Measurements from ENCODE around the gene ISLR.

The ISLR gene

DNA sequence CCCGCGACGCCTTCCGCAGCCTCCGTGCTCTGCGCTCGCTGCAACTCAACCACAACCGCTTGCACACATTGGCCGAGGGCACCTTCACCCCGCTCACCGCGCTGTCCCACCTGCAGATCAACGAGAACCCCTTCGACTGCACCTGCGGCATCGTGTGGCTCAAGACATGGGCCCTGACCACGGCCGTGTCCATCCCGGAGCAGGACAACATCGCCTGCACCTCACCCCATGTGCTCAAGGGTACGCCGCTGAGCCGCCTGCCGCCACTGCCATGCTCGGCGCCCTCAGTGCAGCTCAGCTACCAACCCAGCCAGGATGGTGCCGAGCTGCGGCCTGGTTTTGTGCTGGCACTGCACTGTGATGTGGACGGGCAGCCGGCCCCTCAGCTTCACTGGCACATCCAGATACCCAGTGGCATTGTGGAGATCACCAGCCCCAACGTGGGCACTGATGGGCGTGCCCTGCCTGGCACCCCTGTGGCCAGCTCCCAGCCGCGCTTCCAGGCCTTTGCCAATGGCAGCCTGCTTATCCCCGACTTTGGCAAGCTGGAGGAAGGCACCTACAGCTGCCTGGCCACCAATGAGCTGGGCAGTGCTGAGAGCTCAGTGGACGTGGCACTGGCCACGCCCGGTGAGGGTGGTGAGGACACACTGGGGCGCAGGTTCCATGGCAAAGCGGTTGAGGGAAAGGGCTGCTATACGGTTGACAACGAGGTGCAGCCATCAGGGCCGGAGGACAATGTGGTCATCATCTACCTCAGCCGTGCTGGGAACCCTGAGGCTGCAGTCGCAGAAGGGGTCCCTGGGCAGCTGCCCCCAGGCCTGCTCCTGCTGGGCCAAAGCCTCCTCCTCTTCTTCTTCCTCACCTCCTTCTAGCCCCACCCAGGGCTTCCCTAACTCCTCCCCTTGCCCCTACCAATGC lies 2.0 kb downstream of the ISLR start:
- Histone ChIP-seq H3K36me3 (ENCODE audit: insufficient read depth, low read length) (no peaks in the 10 kb centered on the region), H2AFZ (ENCODE audit: low read length) (no peak overlapping the region), H3K4me1 (ENCODE audit: insufficient read depth, low read length, severe bottlenecking) (no peaks in the 10 kb centered on the region), H3K9ac (ENCODE audit: low read length) (no peak overlapping the region), H3K79me2 (ENCODE audit: insufficient read depth, low read length) (no peaks in the 10 kb centered on the region), H3K27me3 (ENCODE audit: insufficient read depth, low read length) (0 out of 2 replicates have a peak, but pooled peaks cover 5% of the 10 kb centered on the region), H3K9me2 (ENCODE audit: low read depth, low read length) (no peaks in the 10 kb centered on the region), H3K9me3 (ENCODE audit: low read length) (no peaks in the 10 kb centered on the region), H3K4me2 (ENCODE audit: low read length) (no peak overlapping the region), H3K4me3 (ENCODE audit: low read depth, low read length, poor library complexity, severe bottlenecking) (no peak overlapping the region), H3K27ac (ENCODE audit: low read depth, low read length, poor library complexity, severe bottlenecking) (no peak overlapping the region), H3F3A (ENCODE audit: insufficient read depth, low read length) (no peaks in the 10 kb centered on the region), H4K20me1 (ENCODE audit: insufficient read depth, low read length) (no peaks in the 10 kb centered on the region)
- no peak for TF ChIP-seq EZH2 (IDR thresholded peaks at IDR 0.05; ENCODE audit: borderline replicate concordance, low read length)
- TF ChIP-seq, protein P1, sequence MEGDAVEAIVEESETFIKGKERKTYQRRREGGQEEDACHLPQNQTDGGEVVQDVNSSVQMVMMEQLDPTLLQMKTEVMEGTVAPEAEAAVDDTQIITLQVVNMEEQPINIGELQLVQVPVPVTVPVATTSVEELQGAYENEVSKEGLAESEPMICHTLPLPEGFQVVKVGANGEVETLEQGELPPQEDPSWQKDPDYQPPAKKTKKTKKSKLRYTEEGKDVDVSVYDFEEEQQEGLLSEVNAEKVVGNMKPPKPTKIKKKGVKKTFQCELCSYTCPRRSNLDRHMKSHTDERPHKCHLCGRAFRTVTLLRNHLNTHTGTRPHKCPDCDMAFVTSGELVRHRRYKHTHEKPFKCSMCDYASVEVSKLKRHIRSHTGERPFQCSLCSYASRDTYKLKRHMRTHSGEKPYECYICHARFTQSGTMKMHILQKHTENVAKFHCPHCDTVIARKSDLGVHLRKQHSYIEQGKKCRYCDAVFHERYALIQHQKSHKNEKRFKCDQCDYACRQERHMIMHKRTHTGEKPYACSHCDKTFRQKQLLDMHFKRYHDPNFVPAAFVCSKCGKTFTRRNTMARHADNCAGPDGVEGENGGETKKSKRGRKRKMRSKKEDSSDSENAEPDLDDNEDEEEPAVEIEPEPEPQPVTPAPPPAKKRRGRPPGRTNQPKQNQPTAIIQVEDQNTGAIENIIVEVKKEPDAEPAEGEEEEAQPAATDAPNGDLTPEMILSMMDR (IDR thresholded peaks at IDR 0.05; ENCODE audit: low read length), result no peak

DNA sequence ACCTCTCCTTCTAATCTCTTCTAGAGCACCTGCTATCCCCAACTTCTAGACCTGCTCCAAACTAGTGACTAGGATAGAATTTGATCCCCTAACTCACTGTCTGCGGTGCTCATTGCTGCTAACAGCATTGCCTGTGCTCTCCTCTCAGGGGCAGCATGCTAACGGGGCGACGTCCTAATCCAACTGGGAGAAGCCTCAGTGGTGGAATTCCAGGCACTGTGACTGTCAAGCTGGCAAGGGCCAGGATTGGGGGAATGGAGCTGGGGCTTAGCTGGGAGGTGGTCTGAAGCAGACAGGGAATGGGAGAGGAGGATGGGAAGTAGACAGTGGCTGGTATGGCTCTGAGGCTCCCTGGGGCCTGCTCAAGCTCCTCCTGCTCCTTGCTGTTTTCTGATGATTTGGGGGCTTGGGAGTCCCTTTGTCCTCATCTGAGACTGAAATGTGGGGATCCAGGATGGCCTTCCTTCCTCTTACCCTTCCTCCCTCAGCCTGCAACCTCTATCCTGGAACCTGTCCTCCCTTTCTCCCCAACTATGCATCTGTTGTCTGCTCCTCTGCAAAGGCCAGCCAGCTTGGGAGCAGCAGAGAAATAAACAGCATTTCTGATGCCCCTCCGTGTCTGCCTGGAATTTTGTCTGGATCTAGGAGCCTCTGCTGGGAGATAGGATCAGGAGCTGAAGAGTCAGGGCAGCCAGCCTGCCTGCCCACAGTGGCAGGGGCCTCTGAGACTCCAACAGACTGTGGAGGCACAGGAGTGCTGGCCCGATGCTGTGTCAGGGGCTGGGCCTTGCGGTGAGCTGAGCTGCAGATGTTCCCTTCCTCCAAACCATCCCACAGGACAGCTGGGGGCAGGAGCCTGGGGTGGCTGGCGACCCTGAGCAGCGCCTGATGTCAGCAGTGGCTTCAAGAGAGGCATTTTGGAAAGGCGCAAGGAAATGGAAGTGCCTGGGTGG lies 3.0 kb downstream of the ISLR start:
- H3K27me3 ChIP-seq (ENCODE audit: insufficient read depth, low read length), result 0 out of 2 replicates have a peak, but pooled peaks cover 5% of the 10 kb centered on the region
- H3K4me2 ChIP-seq (ENCODE audit: low read length), result no peak overlapping the region
- TF ChIP-seq EZH2 (IDR thresholded peaks at IDR 0.05; ENCODE audit: borderline replicate concordance, low read length), result no peak
- TF ChIP-seq, protein P1 (IDR thresholded peaks at IDR 0.05; ENCODE audit: low read length), result no peak
- H3K79me2 ChIP-seq (ENCODE audit: insufficient read depth, low read length), result no peaks in the 10 kb centered on the region
- H3K4me3 ChIP-seq (ENCODE audit: low read depth, low read length, poor library complexity, severe bottlenecking), result no peak overlapping the region
- no peaks in the 10 kb centered on the region for H3K4me1 ChIP-seq (ENCODE audit: insufficient read depth, low read length, severe bottlenecking)
- no peaks in the 10 kb centered on the region for H3K9me2 ChIP-seq (ENCODE audit: low read depth, low read length)
- H3K27ac ChIP-seq (ENCODE audit: low read depth, low read length, poor library complexity, severe bottlenecking), result no peak overlapping the region
- no peaks in the 10 kb centered on the region for H3K9me3 ChIP-seq (ENCODE audit: low read length)
- H3F3A ChIP-seq (ENCODE audit: insufficient read depth, low read length), result no peaks in the 10 kb centered on the region
- no peak overlapping the region for H3K9ac ChIP-seq (ENCODE audit: low read length)
- no peaks in the 10 kb centered on the region for H4K20me1 ChIP-seq (ENCODE audit: insufficient read depth, low read length)
- no peaks in the 10 kb centered on the region for H3K36me3 ChIP-seq (ENCODE audit: insufficient read depth, low read length)
- H2AFZ ChIP-seq (ENCODE audit: low read length), result no peak overlapping the region

DNA sequence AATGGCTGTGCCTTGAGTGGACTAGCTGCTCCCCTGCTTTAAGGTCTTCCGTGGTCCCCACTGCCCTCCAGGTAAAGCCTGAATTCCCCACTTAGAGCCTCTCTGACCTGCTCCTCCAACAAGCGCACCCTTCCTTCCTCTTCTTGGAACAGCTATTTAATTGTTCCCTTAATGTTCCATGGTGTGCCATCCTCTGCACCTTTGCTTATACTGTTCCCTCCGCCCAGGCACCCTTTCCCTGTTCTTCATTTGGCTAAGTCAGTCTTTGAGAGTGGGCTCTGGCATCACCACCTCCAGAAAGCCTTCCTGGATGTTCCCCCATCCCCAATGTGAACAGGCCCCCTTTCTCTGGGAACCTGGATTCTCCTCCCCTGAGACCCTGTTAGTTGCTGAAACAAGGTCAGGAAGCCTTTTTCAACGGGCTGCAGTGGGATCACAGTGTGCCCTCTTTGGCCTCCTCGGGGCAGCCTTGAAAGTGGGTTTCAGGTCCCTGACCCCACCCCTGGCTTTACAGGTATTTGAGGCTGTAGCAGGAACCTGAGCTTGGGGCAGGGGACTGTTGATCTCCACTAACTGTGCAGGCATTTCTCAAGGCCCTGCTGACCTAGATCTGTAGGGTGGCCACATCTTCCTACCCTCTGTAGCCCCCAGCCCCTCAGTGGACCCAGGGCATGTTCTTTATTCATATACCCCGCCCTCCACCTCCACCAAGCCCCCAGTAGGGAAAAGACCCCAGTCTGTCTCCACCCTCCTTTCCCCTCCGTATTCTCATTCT lies 5.0 kb downstream of the ISLR start:
- no peak for TF ChIP-seq EZH2 (IDR thresholded peaks at IDR 0.05; ENCODE audit: borderline replicate concordance, low read length)
- TF ChIP-seq, protein P1 (IDR thresholded peaks at IDR 0.05; ENCODE audit: low read length), result no peak
- Histone ChIP-seq H3K9me2 (ENCODE audit: low read depth, low read length) (no peaks in the 10 kb centered on the region), H3K9ac (ENCODE audit: low read length) (no peak overlapping the region), H3K79me2 (ENCODE audit: insufficient read depth, low read length) (no peaks in the 10 kb centered on the region), H3K4me2 (ENCODE audit: low read length) (no peak overlapping the region), H2AFZ (ENCODE audit: low read length) (no peak overlapping the region), H4K20me1 (ENCODE audit: insufficient read depth, low read length) (no peaks in the 10 kb centered on the region), H3K27me3 (ENCODE audit: insufficient read depth, low read length) (peaks cover 5% of the 10 kb centered on the region; the same call in 1 of the 2 replicates), H3K36me3 (ENCODE audit: insufficient read depth, low read length) (no peaks in the 10 kb centered on the region), H3F3A (ENCODE audit: insufficient read depth, low read length) (no peaks in the 10 kb centered on the region), H3K9me3 (ENCODE audit: low read length) (no peaks in the 10 kb centered on the region), H3K4me3 (ENCODE audit: low read depth, low read length, poor library complexity, severe bottlenecking) (no peak overlapping the region), H3K4me1 (ENCODE audit: insufficient read depth, low read length, severe bottlenecking) (no peaks in the 10 kb centered on the region), H3K27ac (ENCODE audit: low read depth, low read length, poor library complexity, severe bottlenecking) (no peak overlapping the region)
